ENCODE measurements around the gene DCK.

Gene DCK

DNA sequence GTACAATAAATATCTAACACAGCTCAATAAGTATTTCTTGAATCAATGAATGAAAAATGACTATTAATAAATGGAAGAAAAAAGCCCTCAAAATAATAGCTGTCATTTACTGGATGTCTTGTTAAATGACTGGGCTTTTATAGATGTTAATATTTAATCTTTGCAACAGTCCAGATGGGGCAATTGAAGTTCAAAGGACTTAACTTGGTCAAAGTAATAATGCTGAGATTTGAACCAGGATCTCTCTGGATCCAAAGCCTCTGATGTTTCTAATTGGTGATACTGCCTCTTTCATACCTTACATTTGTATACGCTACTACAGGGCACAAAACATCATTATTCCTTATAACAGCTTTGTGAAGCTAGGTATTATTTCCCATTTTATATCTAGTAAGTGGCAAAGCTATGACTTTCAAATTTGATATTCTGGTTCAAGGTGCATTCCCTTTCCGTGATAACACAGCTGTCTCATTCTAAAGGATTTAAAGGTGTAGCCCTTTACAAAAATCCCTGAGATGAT, 72.6 kb downstream of the DCK start:
- DNase-seq = no peak

DNA sequence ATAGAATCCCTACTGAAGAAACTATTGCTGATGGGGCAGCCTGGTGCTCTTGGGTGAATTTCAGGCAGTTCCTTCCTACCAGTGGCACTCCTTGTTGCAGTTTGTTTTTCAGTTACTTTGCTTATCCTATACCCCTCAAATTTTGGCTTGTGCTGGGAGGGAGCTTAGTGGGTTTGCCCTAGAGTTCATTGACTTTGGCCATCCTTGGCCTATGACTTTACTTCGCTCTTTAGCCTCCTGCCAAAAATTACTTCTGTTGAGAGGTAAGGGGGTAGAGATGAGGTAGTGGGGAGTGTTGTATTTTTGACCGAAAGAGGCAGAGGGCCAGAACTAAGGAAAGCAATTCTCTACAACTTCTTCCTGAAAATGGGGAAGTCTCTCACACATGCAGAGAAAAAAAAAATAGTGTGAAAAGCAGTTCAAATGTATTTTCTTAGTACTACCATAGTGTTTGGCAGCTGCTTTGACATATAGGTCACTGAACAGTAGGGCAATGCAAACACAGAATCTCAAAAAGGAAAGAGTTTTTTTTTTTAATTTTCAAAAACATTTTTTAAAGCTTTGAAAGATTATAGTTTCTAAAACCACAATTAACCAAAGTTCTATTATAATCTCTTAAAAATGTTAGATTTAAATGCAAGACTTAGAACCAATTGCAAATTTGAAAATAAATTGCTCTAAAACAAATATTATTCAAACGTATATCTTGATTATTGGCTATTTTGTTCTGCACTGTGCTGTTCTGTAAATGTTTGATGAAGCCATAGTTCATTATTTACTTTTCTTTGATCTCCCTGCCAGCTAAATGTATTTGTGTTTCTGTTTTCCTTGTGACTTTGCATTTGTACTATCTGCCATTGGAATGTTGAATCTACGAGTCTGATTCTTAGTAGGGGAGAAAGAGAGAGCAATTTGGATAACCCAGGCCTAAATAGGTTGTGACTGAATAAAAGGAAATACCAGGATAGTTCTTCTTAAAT, 73.6 kb downstream of the DCK start:
- no peak for DNase-seq

DNA sequence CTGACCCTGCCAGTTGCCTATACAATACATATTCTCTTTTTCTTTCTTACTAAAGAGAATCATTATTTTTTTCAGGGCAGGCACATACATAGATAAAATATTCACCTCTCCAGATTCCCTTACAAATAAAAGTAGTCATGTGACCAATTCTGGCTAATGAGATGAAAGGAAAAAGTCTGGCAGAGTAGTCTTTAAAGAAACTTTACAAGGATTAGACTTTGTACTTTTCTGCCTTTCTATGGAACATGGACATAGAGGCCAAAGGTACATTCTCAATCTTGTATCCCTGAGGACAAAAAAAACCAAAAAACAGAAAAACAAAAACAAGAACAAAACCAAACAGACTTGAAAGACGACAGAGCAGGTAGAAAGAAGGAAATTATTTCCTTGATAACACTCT, 75.6 kb downstream of the DCK start:
- no peak for DNase-seq

DNA sequence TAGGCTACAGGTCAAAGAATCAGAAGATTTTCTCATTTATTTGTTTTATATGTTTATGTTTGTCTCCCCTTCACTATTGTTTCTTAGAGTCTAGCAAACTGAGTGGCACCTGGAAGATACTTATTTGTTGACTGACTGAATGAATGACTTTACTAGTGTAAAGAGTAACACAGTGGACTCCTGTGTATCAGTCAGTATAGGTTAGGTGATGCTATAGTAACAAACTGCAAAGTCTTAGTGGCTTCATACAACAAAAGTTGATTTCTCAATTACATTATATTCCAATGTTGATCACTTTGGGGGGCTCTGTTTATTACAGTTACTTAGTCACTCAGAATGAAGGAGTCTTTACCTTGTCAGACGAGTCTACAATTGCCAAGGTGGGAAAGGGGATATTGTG, 76.6 kb downstream of the DCK start:
- no peak for DNase-seq

DNA sequence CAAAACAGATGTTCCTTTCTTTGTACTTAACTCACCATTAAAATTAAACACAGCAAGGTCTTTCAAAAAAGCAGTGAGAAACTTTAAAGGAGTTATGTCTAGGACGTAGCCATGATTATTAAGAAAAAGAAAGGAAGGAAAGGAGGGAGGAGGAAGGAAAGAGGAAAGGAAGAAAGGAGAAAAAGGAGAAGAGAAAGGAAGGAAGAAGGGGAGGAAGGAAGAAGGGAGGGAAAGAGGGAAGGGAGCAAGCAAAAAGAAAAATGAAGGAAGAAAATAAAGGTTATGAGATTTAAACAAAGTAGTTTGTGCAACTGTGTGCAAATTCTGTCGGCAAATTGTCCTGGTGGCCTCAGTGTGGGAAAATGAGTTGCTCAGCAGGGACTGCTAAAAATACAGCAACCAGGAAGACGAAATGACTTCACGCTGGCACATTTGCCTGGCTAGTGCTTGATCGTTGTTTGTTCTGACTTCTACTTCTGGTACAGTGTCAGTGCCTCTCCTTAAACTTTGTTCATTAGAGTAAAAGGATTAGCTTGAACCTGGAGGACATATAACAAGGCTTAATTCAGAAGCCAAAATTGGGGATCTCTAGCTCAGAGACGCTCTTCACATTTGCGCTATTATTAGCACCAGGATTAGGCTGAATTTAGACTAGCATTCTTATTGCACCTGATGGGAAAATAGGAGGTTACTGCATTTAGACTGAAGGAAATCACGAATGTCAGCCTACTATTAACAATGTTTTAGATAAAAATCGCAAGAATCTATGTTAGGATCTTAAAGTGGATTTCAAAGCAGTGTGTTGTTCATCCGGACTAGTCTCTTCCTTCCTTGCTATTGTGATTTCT, 81.2 kb downstream of the DCK start:
- no peak for DNase-seq
